HG03354 (cell line): ENCODE data around the gene AFF1.

Source experiments
- ATAC-seq: cut with Tn5 transposase; IDR thresholded peaks from one replicate; pipeline ENCODE4 v1.9.1; 2021; ENCODE audit warnings: mild to moderate bottlenecking; ENCODE audit not compliant: unreplicated experiment, poor library complexity, severe bottlenecking

Gene AFF1

DNA sequence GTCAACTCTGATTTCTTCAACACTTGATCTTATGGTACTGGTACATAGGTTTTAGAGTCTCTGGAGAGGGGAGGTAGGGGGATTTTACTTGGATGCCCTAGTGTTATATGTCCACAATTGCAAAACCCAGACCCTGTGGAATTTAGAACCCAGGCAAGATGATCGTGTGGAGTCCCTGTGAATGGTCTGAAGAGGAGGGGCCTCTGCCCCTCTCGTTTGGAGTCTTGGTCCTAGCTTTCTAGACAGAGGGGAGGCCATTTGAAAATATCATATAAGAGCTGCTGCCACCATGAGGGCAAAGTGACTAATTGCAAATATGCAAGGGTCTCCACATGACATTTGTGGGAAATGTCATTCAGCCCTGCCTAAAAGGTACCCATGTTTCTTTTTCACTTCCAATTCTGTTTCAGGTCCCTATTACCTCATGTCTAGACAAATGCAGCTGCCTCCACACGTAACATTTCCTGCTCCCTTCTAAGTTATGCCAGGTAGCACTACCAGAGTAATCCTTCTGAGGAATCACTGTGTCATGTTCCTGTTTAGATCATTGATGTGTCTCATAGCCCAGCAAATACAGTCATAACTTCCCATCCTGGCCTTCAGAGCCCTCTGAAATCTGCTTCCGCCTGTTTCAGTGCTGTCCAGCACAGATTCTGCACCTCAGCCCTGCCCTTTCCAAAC is 158.8 kb downstream of the AFF1 start:
- peak; percentile 93 for ATAC-seq

DNA sequence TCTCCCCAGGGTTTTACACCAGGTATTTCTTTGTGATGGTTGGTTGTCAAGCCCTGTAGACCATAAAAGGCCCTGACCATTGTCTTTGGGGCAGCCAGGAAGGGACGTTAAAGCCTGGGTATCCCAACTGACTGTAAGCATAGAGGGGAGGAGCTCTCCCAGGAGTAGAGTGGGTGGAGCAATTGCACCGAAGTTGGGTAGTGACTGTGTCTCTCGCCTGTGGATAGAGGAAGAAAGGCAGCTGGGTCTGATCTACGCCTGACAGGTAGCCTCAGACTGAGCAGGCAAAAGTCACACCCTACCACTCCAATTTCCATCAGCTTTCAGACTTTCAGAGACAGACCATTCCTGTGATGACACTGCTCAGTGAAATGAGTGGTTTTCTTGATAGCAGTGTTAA is 162.3 kb downstream of the AFF1 start:
- no peak for ATAC-seq

DNA sequence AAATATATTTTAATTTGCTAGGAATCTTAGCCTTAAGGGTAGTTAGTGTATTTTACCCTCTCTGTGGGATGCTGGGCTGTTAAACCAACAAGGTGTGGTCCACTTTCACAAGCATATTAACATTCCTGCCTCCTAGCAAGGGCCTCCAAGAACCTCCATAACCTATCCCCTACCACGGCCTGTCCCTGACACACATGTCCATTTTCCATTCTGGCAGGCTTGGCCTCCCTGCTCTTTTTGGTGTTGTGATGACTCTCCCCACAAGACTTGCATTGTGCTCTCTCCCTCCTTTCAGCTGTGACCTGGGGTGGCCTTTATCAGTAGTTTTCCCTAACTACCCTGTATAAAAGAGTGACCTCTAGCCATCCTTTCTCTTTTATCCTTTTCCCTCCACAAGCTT is 165.4 kb downstream of the AFF1 start:
- no peak for ATAC-seq

DNA sequence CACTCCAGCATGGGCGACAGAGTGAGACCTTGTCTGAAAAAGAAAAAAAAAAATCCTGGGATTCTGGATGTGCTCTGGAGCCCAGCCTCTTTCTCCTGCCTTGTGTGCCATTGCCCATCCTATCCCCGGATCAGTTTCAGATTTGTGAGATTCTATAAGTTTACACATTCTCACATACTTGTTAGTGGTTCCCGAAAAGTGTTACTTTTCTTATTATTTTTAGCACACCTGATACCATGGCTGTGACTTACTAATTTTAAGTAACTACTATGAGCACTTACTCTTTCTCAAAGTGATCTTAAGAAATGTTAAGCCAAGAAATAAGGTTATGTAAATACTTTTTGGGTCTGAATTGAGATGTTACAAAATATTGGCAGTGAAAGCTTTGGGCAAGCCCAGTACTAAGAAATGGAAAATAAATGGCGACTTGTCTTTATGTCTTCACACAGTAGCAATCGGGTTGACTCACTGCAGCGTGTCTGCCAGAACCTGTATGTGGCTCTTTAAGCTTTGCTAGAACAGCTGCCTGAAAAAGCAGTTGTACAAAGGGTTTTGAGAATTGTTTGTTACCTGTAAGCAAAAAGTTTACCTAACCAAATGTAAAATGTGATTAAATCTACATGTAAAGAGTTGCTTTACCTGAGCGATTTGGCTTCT is 166.9 kb downstream of the AFF1 start:
- no peak for ATAC-seq

DNA sequence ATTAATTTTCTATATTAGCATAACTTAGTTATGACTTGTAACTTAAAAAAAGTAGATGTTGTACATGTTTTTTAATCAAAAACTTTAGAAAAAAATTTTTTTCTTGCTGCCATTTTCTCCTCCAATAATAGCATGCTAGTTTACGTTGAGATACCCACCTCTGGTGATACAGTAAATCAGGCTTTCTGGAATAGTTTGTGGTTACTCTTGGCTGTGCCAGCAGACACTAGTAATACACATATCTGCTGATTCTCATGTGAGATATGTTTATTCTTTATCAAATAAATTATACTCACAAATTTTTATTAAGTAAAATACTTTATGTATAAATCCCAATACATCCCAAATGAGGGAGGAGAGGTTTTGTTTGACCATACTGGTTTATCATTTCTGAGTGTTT is 168.3 kb downstream of the AFF1 start:
- no peak for ATAC-seq

DNA sequence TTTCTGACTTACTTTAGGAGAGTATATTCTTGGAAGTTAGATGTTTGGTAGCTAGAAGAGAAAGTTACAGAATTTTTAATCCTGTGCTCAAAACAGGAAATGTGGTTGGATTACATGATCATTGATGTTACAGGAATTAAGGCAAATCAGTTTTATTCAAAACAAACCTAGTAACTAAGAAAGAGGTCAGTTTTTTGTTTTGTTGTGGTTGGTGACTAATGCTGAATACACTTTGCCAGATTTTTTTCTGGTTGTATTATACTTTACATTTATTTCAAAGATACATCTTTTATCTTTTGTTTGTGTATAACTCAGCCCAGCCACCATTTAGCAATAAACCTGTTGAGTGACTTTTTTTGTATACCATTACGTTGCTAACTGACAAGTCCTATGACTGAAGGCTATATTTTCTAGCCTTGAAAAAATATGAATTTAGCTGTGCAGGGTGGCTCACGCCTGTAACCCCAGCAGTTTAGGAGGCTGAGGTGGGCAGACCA is 168.9 kb downstream of the AFF1 start:
- no peak for ATAC-seq

DNA sequence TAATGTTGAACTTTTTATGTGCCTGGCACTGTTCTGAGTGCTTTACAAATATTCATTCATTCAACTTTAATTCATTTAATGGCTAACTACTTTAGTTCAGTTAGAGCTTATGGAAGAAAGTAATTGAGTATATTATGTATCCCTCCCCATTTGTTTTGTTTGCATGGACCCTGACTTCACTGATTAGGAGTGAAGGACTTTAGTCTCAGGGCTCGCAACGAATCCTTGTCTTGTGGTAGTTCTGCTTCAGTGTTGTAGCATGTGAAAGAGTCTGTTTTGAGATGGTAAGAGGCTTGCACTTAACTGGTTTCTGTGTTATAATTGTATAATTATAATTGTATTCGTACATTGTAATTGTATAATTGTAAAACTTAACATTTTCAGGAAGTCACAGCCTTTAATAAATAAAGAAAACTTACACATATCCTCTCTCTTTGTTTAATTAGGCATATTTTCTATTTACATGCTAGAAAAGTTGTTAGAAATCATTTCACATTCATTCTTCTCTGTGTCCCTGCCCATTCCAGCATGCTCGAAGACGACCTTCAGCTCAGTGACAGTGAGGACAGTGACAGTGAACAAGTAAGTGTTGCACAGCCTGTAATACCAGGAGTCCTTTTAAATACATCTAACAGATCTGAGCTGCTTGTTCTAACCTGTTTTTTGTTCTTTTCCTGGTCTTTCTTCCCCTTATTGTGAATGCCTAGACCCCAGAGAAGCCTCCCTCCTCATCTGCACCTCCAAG is 170.5 kb downstream of the AFF1 start:
- no peak for ATAC-seq

DNA sequence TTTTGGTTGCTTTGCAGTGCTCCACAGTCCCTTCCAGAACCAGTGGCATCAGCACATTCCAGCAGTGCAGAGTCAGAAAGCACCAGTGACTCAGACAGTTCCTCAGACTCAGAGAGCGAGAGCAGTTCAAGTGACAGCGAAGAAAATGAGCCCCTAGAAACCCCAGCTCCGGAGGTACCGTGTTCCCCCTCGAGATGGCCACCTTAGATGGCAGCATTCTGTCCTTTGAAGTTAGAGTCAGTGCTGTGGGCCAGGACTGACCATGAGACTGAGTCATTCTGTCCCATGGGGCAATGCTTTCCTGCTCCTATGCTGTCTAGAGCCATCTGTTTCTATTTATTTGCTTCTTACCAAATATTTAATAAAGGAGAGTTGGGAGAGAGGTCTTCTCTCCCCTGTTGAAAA is 173.3 kb downstream of the AFF1 start:
- no peak for ATAC-seq

DNA sequence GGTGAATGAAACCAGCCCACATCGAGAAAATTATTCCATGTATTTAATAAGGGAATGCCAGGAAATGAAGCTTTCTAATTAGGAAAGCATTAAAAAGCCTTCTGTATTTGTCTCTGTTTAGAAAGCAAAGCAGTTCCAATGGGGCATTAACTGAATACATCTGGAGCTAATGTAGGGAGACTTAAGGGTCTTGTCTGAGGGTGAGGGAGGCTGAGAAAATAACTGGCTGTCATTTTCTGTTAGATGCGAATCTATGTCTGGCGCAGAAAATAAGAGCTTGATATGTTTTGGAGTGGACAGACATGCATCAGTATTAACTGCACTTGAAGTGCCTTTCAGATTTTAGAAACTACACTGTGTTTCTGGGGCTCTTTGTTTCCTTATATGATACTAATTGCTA is 174.3 kb downstream of the AFF1 start:
- ATAC-seq = no peak

DNA sequence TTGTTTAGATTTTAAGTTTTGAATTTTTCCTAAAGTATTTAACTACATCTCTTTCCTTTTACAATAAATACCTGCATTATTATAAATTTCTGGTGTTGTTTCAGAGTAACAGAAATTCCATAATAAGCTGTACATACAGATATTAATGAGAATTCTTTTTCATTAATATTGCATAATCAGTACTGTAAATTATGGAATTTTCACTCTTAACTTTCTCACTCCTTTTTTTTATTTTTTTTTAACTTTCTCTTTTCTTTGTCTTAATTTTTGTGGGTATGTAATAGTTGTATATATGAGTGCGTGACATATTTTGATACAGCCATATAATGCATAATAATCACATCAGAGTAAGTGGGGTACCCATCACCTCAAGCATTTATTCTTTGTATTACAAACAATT is 175.1 kb downstream of the AFF1 start:
- ATAC-seq = no peak

DNA sequence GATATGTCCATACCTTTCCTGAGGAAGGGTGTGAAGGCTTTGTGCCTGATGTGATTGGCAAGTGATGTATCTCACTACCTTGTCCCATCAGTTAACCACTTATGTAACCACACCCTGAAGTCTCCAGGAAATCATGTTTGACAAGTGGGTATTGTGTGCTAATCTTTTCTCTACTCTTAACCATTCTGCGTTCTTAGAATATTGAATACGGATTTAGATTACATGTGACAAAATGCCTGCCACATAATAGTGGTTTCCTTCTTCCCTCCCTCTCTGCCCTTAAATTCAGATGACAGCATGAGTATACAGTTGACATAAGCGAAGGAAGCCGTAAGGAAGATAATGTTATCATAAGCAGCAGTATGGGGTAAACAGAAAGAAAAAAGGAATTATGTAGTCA is 177.3 kb downstream of the AFF1 start:
- no peak for ATAC-seq

DNA sequence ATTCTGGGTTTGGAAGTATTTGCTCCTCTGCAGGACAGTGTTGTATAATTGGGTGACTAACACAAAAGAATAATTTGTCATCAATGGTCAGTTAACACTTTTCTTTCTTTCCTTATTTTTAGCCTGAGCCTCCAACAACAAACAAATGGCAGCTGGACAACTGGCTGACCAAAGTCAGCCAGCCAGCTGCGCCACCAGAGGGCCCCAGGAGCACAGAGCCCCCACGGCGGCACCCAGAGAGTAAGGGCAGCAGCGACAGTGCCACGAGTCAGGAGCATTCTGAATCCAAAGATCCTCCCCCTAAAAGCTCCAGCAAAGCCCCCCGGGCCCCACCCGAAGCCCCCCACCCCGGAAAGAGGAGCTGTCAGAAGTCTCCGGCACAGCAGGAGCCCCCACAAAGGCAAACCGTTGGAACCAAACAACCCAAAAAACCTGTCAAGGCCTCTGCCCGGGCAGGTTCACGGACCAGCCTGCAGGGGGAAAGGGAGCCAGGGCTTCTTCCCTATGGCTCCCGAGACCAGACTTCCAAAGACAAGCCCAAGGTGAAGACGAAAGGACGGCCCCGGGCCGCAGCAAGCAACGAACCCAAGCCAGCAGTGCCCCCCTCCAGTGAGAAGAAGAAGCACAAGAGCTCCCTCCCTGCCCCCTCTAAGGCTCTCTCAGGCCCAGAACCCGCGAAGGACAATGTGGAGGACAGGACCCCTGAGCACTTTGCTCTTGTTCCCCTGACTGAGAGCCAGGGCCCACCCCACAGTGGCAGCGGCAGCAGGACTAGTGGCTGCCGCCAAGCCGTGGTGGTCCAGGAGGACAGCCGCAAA is 179.6 kb downstream of the AFF1 start:
- ATAC-seq = no peak

DNA sequence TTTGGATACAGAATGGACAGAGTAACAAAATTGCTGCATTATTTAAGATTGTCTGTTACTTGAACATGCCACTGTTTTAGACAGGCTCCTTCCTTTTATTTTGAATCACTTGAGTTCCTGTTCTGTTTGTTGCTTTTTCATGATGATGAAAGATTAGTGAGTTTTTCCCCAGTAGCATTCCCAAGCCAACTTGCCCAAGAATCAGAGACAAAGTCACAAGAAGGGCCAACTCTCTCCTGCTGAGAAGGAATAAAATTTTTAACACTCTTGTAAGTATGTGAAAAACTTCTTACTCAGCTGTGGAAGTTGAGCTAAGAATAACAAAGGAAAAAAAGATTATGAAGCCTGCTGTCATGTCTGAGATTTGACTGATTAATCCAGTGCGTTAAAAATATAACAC is 181.4 kb downstream of the AFF1 start:
- no peak for ATAC-seq

DNA sequence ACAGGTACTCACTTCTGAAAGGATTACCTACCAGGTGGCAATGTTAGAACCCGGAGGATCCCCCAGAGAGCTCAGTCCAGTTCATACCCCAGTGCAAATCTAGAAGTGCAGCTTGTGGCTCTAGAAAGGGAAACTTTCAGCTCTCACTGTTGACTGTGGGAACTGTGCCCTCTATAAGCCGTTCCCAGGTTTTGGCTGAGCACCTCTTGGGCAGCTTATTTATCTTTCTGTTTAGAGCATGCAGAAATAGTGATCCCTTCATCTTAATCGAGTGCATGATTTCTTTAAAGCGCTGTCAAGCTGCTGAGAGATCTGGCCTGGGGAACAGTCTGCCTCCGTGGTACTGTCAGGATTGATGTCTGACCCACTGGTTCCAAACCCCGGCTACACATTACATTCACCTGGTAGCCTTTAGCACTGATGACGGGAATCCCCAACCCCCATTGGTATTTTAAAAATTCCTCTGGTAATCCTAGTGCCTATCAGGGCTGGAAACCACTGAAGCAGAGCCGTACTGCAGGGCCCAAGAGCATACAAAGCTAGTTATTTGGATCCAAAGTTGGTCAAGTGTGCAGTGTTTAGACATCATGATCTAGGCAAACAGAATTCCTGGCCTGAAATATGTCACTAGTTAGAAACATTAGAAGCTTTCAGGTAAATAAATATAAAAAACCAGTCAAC is 182.4 kb downstream of the AFF1 start:
- ATAC-seq = no peak

DNA sequence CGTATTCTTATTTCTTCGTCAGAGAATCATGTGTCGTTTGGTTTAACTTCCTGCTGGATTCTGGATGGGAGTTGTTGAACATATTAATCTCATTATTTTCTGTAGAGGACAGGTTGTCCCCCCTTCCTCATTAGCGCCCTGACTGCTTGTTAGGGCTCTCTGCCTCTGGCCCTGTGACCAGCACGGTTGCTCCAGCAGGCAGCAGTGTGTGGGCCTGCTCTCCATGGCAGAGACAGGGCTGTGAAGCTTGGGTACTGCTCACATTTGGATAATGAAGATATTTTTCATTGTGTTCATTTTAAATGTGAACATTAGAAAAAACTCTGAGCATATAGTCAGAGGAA is 182.9 kb downstream of the AFF1 start:
- ATAC-seq = no peak

DNA sequence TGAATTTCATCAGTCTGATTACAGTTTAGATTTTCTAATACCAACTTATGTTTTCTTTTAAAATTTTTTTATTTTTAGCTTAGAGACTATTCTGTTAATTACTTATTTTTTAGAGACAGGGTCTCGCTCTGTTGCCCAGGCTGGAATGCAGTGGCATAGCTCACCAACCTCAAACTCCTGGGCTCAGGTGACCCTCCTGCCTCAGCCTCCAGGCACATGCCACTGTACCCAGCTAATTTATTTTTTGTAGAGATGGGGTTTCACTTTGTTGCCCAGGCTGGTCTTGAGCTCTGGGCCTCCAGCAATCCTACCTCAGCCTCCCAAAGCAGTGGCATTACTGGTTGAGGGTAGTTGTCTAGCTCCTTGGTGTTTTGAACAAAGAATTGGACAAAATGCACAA is 183.6 kb downstream of the AFF1 start:
- ATAC-seq = no peak

DNA sequence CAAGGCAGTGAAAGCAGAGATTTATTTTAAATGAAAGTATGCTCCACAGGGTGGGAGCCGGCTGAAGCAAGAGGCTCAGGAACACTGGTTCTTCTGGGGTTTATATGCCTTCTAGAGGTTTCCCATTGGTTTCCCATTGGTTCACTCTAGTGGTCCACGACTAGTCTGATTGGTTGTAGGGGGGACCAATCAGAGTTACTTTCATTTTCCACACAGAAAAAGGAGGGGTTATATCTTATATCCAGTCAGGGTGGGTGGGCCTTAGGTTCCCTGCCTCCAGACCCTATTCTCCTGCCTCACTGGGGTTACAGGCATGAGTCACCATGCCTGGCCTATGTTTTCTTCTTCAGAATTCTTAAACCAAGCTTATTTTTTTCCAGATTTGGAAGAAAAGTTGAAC is 184.0 kb downstream of the AFF1 start:
- no peak for ATAC-seq

DNA sequence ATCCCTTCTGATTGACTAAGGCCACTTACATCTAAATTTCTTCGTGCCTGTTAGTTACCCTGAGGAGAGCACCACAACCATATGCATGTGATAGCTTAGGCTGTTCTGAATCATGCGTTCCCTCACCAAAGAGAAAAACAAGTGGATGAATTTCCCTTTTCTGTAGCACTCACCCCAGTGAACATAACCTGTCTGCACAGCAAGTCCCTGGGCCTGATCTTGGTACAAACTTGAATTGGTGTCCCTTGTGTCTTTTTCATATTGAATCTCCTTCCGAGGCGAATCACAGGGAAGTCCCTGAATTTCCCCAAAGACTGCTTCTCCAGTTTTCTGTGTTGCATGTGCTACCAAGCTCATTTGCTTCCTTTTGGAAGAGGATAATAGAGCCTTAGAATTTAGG is 185.2 kb downstream of the AFF1 start:
- ATAC-seq = no peak

DNA sequence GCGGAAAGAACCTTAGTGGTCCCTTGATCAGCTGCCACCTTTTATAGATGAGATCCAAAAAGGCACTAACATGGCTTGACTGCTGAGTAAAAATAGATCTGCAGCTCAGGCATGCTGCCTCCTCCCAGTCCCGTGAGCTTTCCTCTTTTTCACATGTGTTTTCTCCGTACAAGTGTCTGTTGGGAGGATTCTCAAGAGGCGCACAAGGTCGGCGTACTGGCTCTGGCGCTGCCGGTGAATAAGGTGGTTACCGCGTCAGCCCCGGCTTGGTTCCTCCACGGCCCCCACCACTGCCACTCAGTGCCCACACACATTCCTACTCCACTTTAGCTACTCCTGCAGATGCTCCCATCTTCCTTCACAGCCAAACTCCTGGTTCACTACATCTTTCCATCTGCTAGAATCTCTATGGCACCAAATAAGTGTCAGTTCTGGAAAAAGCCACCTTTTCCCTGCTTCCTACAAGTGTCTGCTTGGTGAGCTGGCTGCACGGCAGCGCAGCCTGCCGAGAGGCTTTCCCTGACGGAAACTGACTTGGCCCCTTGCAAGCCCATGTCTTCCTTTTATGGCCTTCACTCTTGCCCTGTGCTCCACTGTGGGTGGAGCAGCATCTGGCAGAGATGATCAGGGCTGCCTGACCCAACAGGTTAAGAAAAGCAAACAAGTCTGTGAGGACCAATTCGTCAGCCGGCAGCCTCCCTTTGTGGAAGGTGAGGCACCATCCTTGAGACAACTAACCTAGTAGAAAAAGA is 185.8 kb downstream of the AFF1 start:
- no peak for ATAC-seq
